Progenitor cell of endocrine pancreas (in vitro differentiated cells): ENCODE data around the gene GPR31. TPM values are rescaled to one million over a fixed set of nuclear protein-coding genes. Genes with fewer than 3 reads are reported as not detected.

ENCODE experiments used
- DNase-seq: peaks from one replicate; pipeline ENCODE4 v3.0.0; 2021; ENCODE audit warnings: low spot score; ENCODE audit not compliant: unreplicated experiment
- H3K27ac Mint-ChIP-seq: 2 replicates; pipeline ENCODE4 v1.8.0; 2021; ENCODE audit warnings: mild to moderate bottlenecking, moderate library complexity, mixed read lengths
- H3K27me3 Mint-ChIP-seq: 2 replicates; pipeline ENCODE4 v1.8.0; 2021; ENCODE audit warnings: mixed read lengths
- H3K36me3 Mint-ChIP-seq: 2 replicates; pipeline ENCODE4 v1.8.0; 2022; ENCODE audit warnings: mixed read lengths; ENCODE audit not compliant: insufficient read depth
- H3K4me1 Mint-ChIP-seq: 2 replicates; pipeline ENCODE4 v1.8.0; 2021; ENCODE audit warnings: low read depth, mixed read lengths
- H3K4me3 Mint-ChIP-seq: 2 replicates; pipeline ENCODE4 v1.8.0; 2021; ENCODE audit warnings: low read depth, mild to moderate bottlenecking, moderate library complexity, mixed read lengths
- H3K9me3 Mint-ChIP-seq: 2 replicates; pipeline ENCODE4 v1.8.0; 2021; ENCODE audit warnings: low read depth, mixed read lengths
- total RNA-seq: library from RNA; stranded (reverse); gene quantifications from 2 replicates; pipeline ENCODE4 v1.2.1, GENCODE V29; 2021
- TF ChIP-seq, protein P1 (sequence below): fragments of 200-600 bp; sonication (generic); IDR thresholded peaks from one replicate; pipeline ENCODE4 v1.5.0; 2021; ENCODE audit warnings: antibody characterized with exemption, mild to moderate bottlenecking; ENCODE audit not compliant: unreplicated experiment

The GPR31 gene
- total RNA-seq, 1 donor from 2014 or later = not detected

DNA sequence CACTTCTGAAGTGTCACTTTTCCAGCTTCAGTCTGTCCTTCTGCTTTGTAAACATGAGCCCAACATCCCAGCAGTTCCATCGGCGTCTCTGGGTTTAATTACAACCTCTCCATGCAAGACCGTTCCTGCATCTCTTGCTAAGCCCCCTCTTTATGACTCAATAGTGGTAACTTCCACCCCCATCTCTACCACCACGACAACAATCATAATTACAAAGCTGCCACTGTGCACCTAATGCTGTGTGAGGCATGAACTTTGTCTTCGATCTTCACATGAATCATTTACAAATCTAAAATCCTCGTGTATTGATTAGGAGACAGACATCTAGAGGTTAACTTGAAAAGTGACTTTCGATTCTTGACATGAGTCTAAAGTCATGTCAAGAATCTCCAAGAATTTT, 39.8 kb downstream of the GPR31 start:
- DNase-seq = no peak
- Mint-ChIP-seq H3K4me1 (no peaks in the 10 kb centered on the region), H3K36me3 (peaks cover 1% of the 10 kb centered on the region), H3K27ac (no peak overlapping the region), H3K4me3 (no peak overlapping the region), H3K9me3 (no peaks in the 10 kb centered on the region), H3K27me3 (peaks cover 15% of the 10 kb centered on the region)
- TF ChIP-seq, protein P1, sequence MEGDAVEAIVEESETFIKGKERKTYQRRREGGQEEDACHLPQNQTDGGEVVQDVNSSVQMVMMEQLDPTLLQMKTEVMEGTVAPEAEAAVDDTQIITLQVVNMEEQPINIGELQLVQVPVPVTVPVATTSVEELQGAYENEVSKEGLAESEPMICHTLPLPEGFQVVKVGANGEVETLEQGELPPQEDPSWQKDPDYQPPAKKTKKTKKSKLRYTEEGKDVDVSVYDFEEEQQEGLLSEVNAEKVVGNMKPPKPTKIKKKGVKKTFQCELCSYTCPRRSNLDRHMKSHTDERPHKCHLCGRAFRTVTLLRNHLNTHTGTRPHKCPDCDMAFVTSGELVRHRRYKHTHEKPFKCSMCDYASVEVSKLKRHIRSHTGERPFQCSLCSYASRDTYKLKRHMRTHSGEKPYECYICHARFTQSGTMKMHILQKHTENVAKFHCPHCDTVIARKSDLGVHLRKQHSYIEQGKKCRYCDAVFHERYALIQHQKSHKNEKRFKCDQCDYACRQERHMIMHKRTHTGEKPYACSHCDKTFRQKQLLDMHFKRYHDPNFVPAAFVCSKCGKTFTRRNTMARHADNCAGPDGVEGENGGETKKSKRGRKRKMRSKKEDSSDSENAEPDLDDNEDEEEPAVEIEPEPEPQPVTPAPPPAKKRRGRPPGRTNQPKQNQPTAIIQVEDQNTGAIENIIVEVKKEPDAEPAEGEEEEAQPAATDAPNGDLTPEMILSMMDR = no peak

DNA sequence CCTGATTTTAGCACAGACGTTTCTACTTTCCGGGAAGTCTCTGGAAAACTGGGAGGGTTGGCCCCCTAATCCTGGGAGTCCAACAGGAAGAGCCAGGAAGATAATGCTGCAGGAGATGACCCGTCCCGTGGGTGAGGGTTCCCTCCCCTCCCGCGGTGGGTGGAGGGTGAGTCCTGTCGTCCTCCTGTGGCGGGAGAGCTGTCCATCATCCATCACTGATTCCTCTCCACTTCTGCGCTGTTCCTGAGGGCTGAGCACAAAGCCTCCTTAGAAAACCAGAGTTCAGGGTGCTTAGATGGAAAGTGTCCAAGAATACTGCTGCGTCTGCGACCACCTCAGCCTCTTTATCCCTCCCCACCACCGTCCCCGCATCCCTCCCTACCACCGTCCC, 40.9 kb downstream of the GPR31 start:
- H3K27me3 Mint-ChIP-seq = peaks cover 21% of the 10 kb centered on the region
- H3K4me1 Mint-ChIP-seq = no peaks in the 10 kb centered on the region
- H3K9me3 Mint-ChIP-seq = no peaks in the 10 kb centered on the region
- H3K27ac Mint-ChIP-seq = no peak overlapping the region
- peaks cover 1% of the 10 kb centered on the region for H3K36me3 Mint-ChIP-seq
- TF ChIP-seq, protein P1 = no peak
- no peak for DNase-seq
- no peak overlapping the region for H3K4me3 Mint-ChIP-seq

DNA sequence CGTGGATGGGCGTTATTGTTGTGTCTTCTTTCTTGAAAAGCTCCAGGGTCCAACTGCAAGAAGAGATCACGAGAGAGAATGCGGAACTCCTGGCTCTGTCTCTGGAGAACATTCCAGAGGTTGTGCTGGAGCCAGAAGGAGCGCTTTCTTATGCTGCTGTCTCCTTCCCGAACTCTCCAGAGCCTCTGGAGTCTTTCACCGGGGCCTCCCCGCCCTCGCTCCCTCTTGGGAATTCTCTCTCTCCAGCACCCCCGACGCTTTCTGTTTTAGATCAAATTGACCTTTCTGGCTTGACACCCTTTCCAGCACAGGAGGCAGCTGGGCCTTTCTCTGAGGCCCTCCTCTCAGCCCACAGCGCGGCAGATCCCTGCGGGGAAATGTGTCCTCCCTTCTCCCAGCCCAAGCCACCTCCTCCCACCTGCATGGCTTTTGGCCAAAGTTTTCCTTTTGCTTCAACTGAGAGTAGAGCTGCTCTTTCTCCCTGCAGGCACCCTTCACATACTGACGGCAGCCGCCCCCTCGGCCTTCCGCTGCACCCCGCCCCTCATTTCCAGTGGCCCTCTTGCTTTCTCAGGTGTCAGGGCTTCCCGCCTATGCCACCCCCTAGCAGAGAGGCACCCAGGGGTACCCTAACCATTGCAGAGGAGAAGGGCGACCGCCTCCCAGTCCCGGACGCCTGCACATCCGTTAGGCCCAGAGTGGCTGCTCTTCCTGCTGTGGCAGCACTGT, 41.5 kb downstream of the GPR31 start:
- Mint-ChIP-seq H3K36me3 (peaks cover 1% of the 10 kb centered on the region), H3K27ac (no peak overlapping the region), H3K27me3 (peaks cover 21% of the 10 kb centered on the region), H3K4me3 (no peak overlapping the region), H3K4me1 (no peaks in the 10 kb centered on the region), H3K9me3 (no peaks in the 10 kb centered on the region)
- TF ChIP-seq, protein P1 = no peak
- DNase-seq = no peak

DNA sequence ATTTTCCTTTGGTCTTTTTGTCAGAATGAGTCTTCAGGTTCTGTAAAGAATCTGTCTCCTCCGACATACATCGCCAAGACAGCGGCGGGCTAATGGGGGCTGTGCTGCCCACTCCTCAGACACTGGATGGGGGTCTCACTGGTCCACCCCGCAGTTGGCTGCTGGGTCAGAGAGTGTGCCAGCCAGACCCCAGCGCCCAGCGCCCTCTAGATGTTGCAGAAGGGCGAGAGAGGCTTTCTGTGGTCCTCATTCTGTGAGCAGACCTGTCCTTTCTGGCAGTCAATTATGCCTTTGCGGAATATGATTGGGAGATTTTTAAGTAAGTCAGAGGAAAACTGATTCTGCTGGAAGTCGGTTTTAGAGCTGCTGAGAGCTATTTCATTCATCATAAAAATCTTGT, 42.7 kb downstream of the GPR31 start:
- no peaks in the 10 kb centered on the region for H3K9me3 Mint-ChIP-seq
- H3K4me3 Mint-ChIP-seq = no peak overlapping the region
- H3K27me3 Mint-ChIP-seq = peaks cover 26% of the 10 kb centered on the region
- DNase-seq = no peak
- TF ChIP-seq, protein P1 = no peak
- H3K36me3 Mint-ChIP-seq = peaks cover 1% of the 10 kb centered on the region
- H3K4me1 Mint-ChIP-seq = no peaks in the 10 kb centered on the region
- H3K27ac Mint-ChIP-seq = no peak overlapping the region

DNA sequence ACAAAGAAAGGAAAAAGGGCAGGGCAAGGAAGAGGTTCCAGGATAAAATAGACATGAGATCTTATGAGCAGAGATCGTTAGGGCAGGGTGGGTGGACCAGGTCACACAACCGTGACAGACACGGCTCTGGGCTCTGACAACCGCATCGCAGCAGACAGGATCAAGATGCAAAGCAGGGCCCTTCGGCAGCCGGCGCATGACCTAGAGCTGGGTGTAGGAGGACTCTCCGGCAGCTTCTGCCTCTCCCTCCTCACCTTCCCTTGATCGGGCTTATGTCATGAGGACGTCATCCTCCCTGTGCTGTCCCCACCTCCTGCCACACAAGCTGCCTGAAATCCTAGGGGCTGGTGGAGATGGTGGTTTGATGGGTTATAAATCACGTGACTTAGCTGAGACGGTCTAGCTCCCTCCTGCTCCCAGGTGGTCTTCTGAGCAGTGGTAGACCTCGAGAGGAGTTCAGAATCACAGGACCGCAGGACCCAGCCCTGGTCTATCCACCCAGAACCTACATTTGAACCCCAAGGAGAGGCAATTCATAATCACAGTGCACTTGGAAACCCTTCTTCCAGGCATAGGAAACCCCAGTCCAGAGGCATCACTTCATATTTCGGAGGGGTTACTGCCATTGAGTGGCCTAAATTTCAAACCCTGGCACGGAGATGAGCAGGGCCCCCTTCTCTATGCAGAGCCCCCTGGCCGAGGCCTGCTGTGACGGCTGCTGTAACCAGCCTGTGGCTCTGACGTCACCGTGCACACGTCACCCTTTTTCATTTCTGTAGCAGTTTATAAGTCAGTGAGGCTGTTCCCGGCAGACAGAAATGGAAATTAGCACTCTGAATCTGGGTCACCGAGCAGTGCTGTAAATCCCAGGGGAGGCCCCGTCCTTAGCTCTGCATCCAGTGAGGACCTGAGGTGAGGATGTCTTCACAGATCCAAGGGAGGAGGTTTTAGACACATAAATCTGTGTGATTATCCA, 43.6 kb downstream of the GPR31 start:
- TF ChIP-seq, protein P1 = no peak
- no peak for DNase-seq
- Mint-ChIP-seq H3K27ac (no peak overlapping the region), H3K4me3 (no peak overlapping the region), H3K4me1 (no peaks in the 10 kb centered on the region), H3K36me3 (peaks cover 1% of the 10 kb centered on the region), H3K27me3 (peaks cover 30% of the 10 kb centered on the region), H3K9me3 (no peaks in the 10 kb centered on the region)
